ENCODE data around the gene CPZ.

DNA sequence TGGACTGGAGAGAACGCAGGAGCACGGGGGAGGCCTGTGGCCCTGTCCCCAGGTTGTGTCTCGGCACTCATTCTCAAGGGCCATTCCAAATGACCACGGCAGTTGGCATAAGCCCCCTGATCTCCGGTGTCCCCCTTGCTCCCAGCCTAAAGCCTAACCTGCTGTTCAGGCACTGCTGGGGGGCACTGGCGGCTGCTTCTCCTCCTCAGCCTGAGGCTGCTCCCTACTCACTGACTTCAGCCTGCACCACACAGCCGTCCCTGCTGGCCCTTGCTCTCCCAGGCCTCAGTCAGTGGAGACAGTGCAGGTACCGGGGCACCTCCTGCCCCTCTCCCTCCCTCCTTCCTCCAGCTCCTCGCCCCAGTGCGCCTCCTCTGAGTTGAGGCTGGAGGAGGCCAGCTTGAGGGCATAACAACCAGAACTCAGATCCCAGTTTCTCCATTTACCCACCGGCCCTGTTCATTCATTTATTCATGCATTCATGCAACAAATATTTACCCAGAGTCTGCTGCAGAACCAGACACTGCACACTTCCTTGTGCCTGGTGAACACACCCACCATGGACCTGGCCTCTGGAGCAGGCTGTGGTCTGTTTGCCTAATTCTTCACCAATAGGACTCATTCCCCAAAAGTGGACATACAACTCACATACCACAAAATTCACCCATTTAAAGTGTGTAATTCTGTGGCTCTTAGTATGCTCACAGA is 65.0 kb downstream of the CPZ start:
- TF ChIP-seq, protein P1, sequence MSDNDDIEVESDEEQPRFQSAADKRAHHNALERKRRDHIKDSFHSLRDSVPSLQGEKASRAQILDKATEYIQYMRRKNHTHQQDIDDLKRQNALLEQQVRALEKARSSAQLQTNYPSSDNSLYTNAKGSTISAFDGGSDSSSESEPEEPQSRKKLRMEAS (IDR thresholded peaks at IDR 0.05) = no peak
- no peak for TF ChIP-seq TAF1 (IDR thresholded peaks at IDR 0.05; ENCODE audit: low read depth)
- TF ChIP-seq NFIC (IDR thresholded peaks at IDR 0.05) = no peak
- TF ChIP-seq RAD21 (IDR thresholded peaks at IDR 0.05; ENCODE audit: low read depth) = no peak
- no peak for TF ChIP-seq EP300 (IDR thresholded peaks at IDR 0.05; ENCODE audit: borderline replicate concordance)

All from Ishikawa (cell line).